Stimulated activated CD8-positive, alpha-beta memory T cell treated with anti-CD3 and anti-CD28 coated beads, Interleukin-2, amount 100 ng/mL, for 48 hours (primary cell): ENCODE data around the gene SF3A2.

Source experiments
- DNase-seq, 2 donors: peaks; one replicate each; pipeline ENCODE4 v3.0.0-alpha.2; 2020; ENCODE audit warnings: low read depth in 2 of 2

SF3A2 gene

DNA sequence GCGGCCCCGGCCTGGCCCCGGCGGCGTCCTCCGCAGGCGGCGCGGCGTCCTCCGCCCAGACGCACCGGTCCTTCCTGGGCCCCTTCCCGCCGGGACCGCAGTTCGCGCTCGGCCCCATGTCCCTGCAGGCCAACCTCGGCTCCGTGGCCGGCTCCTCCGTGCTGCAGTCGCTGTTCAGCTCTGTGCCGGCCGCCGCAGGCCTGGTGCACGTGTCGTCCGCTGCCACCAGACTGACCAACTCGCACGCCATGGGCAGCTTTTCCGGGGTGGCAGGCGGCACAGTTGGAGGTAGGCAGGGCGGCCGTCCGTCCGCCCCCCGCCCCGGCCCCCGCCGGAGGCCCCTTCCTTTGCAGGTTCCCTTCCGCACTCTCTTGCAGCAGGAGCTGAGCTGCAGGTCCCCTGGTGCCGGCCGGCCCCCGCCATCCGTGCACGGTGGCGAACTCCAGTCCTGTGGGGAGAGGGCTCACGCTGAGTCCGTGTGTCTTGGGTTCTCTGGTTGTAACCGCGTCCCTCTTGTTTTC is 9.7 kb upstream of the SF3A2 start:
- no peak for DNase-seq

GRCh38 chr19:2227415-2228156 is 9.0 kb upstream of the SF3A2 start:
- DNase-seq: no peak

- no peak for DNase-seq
Measured at GRCh38 chr19:2228157-2229030, 8.2 kb upstream of the SF3A2 start.

DNA sequence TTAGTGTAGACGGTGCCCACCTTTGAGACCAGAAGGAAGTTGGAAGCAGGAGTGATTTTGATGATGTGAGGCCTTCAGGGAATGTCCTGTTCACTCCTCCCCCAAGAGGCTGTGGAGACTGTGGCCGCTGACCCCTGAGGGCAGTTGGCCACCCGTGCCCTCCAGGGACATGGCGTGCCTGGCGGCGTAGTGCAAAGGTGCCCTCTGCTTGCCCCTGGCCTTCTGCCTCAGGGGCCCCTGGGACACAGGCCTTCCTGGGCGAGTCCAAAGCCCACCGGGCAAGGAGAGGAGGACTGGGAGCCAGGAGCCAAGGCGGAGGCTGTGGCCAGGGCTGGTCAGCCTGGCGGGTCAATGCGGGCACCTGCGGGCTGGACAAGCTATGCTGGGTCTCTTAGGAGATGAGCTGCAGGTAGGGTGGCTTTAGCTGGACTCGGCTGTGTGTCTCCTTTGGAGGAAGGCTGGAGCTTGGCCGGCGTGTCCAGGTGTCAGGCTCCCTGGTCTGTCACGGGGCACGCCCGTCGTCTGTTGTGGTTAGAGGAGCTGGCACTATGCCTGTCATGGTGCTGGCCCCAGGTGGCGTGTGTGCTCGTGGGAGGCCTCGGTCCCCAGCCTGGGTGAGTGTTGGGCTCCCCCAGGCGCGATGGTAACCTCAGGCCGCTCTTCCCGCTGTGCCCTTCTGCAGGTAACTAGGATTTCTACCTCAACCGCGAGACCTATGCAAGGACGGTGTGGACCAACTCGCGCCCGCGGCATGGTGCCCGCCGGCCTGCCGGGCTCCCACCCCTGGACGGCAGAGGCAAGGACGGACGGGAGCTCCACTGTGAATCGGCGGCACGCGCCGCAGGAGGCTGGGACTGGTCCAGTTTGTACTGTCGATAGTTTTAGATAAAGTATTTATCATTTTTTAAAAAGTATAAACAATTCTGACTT is 7.3 kb upstream of the SF3A2 start:
- DNase-seq: no peak

GRCh38 chr19:2230033-2230531 is 6.5 kb upstream of the SF3A2 start:
- no peak for DNase-seq

- DNase-seq: no peak
Measured at GRCh38 chr19:2230807-2231533, 5.7 kb upstream of the SF3A2 start.

DNA sequence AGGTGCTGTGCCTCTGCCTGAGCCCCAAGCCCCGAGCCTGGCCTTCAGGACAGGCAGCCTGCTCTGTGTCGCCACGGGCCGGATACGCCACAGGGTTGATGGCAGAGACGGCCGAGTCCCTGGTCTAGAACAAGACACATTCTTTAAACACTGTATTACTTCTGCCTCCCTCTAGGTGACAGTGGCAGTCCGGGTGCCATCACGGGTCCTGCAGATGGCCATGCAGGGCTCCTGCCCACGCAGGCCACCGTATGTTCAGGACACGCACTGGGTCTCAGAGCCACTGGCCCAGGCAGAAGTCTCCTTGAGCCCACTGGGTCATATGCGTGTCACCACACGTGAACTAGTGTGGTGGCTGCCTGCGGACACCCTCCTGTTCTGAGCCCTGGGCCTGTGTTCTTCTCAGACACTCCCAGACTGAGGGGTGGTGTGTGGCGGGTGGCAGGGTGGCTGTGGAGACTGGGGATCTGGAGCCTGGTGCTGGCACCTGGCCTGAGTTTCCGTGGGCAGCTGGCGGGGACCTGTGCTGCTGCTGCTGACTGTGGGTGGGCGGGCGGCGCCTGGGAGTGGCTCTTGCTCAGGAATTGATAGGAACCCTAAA is 4.9 kb upstream of the SF3A2 start:
- no peak for DNase-seq

GRCh38 chr19:2232286-2233151 is 4.1 kb upstream of the SF3A2 start:
- no peak for DNase-seq

DNA sequence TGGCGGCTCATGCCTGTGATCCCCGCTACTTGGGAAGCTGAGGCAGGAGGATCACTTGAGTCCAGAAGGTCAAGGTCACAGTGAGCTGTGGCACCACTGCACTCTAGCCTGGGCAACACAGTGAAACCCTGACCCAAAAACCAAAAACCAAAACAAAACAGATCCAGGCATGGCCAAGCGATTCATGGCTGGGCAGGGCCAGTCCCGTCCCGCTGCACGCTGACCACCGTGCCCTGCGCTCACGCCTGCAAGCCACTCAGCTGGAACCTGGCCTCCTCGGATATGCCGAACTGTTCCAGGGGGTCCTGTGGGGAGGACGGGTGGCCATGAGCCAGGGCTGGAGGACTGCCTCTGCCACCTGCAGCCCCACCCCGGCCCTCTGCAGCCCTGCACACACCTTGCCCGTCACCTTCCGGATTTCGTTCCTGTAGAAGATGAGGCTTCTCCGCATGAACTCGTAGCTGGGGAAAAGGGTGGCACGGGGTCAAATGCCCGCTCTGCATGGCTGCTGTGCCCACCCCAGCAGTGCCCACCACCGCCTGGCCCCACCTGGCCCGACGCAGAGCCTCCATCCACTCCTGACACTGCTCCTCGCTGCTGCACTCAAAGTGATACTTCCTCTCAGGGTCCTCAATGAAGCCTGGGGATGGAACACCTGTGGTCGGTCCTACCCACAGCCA is 2.9 kb upstream of the SF3A2 start:
- DNase-seq: no peak

- no peak for DNase-seq
Measured at GRCh38 chr19:2234996-2235380, 1.6 kb upstream of the SF3A2 start.

- no peak for DNase-seq
Measured at GRCh38 chr19:2235381-2236063, 1.1 kb upstream of the SF3A2 start.

GRCh38 chr19:2236064-2236313 is 635 bp upstream of the SF3A2 start:
- DNase-seq: no peak

GRCh38 chr19:2237051-2237868 is 636 bp downstream of the SF3A2 start:
- DNase-seq: no peak

DNA sequence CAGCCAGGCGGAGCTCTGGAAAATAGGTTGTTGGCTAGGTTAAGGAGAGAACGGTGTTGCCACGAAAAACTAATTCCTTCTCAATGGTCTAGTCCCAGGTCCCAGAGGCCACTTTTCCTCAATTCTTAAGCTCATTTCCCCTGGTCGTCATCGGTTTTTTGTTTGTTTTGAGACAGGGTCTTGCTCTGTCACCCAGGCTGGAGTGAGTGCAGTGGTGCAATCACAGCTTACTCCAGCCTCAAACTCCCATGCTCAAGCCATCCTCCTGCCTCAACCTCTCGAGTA is 1.2 kb downstream of the SF3A2 start:
- no peak for DNase-seq

DNA sequence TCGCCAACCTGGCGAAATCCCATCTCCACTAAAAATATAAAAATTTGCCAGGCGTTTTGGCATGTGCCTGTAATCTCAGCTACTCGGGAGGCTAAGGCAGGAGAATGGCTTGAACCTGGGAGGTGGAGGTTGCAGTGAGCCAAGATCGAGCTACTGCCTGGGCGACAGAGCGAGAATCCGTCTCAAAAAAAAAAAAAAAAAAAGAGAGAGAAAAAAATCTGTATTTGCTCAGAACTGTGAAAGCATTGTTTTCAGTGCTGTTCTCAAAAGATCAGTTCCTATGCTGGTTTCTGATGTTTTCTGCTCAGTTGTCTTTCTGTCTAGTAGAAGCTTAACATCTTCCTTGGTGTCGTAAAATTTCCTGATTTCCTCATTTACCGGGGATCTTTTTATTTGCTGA is 2.5 kb downstream of the SF3A2 start:
- no peak for DNase-seq

GRCh38 chr19:2239771-2240770 is 3.4 kb downstream of the SF3A2 start:
- no peak for DNase-seq
